WTC11 (cell line): ENCODE measurements around the gene BMP8A.

Experiments used
- CTCF ChIP-seq: fragments of 200-600 bp; IDR thresholded peaks from 2 replicates; pipeline ENCODE4 v1.8.0; 2022; ENCODE audit warnings: antibody characterized with exemption
- NR2C2 ChIP-seq: sonication (generic); formaldehyde crosslinking; IDR thresholded peaks from 2 replicates; pipeline ENCODE4 v1.8.0; 2022; ENCODE audit warnings: mild to moderate bottlenecking, missing genetic modification reagents
- ZSCAN18 ChIP-seq: fragments of 250-450 bp; sonication (Bioruptor Pico); IDR thresholded peaks from 2 replicates; pipeline ENCODE4 v2.1.2; 2022; ENCODE audit warnings: mild to moderate bottlenecking, moderate library complexity
- TF ChIP-seq, protein P1 (sequence below): sonication (generic); formaldehyde crosslinking; IDR thresholded peaks from 2 replicates; pipeline ENCODE4 v1.8.0; 2023; ENCODE audit warnings: missing genetic modification reagents

- TF ChIP-seq NR2C2 (no peak), CTCF (no peak), ZSCAN18 (CRISPR knock-in tag) (no peak)
- TF ChIP-seq, protein P1, sequence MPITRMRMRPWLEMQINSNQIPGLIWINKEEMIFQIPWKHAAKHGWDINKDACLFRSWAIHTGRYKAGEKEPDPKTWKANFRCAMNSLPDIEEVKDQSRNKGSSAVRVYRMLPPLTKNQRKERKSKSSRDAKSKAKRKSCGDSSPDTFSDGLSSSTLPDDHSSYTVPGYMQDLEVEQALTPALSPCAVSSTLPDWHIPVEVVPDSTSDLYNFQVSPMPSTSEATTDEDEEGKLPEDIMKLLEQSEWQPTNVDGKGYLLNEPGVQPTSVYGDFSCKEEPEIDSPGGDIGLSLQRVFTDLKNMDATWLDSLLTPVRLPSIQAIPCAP (CRISPR knock-in tag): no peak
Observed at GRCh38 chr1:39507230-39507928, 15.9 kb downstream of the BMP8A start.
